ENCODE data around the gene ADGB. TPM values are rescaled to one million over a fixed set of nuclear protein-coding genes. Genes with fewer than 3 reads are reported as not detected.

Gene ADGB
- total and polyA plus RNA-seq, 9 of the 15 experiments (the other 6 are each of a cell fraction or from before 2014, with no cell fraction given): not detected

DNA sequence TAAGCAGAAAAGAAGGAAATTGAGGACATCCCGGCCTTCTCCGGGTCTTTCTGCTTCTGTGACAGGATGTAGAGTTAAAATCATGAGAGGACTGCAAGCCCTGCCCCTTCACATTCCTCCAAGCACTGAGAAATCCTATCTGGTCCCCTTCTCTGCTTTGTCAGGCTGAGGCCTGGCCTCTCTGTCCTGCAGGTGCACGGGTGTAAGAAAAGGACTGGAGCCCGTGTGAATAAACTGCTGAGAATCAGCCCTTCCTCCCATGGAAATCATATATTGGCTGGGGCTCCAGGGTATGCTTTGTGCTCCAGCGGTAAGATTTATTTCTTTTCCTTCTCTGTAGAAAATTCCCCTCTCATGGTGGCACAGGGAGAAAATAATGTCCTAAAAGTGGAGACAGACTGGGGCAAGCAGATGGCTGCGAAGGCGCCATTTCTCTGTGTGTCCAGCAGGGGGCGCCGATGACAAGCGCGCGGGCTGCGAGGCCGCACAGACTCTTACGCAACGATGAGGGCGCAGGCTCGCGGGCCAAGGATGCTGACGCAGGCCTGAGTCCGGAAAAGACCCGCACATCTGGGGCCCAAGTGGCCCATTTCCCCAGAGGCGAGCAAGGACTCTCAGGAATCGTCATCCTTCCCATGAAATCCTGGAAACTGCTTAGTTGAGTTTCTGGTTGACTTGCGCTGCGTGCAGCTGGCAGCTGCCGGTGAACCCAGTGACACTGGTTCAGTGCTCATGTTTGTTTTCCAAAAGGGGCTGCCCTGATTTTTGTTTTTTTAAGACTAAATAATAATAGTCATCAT, 258.6 kb downstream of the ADGB start (continued):
- TF ChIP-seq YBX1 (IDR thresholded peaks at IDR 0.05): no peak
- TF ChIP-seq ATF1 (CRISPR knock-in tag; IDR thresholded peaks at IDR 0.05): no peak
- peak; percentile 95 for TF ChIP-seq ATF1 (tag; IDR thresholded peaks at IDR 0.05)
- TF ChIP-seq, protein P1, sequence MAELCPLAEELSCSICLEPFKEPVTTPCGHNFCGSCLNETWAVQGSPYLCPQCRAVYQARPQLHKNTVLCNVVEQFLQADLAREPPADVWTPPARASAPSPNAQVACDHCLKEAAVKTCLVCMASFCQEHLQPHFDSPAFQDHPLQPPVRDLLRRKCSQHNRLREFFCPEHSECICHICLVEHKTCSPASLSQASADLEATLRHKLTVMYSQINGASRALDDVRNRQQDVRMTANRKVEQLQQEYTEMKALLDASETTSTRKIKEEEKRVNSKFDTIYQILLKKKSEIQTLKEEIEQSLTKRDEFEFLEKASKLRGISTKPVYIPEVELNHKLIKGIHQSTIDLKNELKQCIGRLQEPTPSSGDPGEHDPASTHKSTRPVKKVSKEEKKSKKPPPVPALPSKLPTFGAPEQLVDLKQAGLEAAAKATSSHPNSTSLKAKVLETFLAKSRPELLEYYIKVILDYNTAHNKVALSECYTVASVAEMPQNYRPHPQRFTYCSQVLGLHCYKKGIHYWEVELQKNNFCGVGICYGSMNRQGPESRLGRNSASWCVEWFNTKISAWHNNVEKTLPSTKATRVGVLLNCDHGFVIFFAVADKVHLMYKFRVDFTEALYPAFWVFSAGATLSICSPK (IDR thresholded peaks at IDR 0.05; ENCODE audit: borderline replicate concordance): no peak
- no peak for TF ChIP-seq GATAD2A (IDR thresholded peaks at IDR 0.05)
- TF ChIP-seq MBD1 (CRISPR knock-in tag; IDR thresholded peaks at IDR 0.05): no peak
- TF ChIP-seq ZFP1 (CRISPR knock-in tag; IDR thresholded peaks at IDR 0.05): peak; percentile 51; the same call in 1 of the 2 replicates
- no peak; the same call in none of the 2 replicates for TF ChIP-seq PML (IDR thresholded peaks at IDR 0.05; ENCODE audit: low read length)
- TF ChIP-seq RAD21 (CRISPR knock-in tag; conservative IDR thresholded peaks at IDR 0.05 in 1 of 2, IDR thresholded peaks at IDR 0.05 in 1 of 2): peak; percentile 99
- no peak for TF ChIP-seq CUX1 (CRISPR knock-in tag; IDR thresholded peaks at IDR 0.05)
- TF ChIP-seq CHD2 (IDR thresholded peaks at IDR 0.05; ENCODE audit: low read depth, low read length): no peak
- no peak for TF ChIP-seq SMARCC2 (IDR thresholded peaks at IDR 0.05; ENCODE audit: low read depth)
- no peak for TF ChIP-seq ZNF79 (CRISPR knock-in tag; IDR thresholded peaks at IDR 0.05; ENCODE audit: low read depth)
- peak; percentile 67 for TF ChIP-seq STAT6 (CRISPR knock-in tag; IDR thresholded peaks at IDR 0.05)
- no peak for TF ChIP-seq CREBBP (IDR thresholded peaks at IDR 0.05; ENCODE audit: low read depth, low read length)
